GM18867 (cell line): ENCODE results near the gene ATP13A1.
"Not testable (repeated sequence)": the region's sequence is repeated elsewhere in the genome, so short reads cannot be mapped to it uniquely, and the experiment has no call there.

Source experiments
- ATAC-seq: cut with Tn5 transposase; IDR thresholded peaks from one replicate; pipeline ENCODE4 v1.9.1; 2021; ENCODE audit warnings: mild to moderate bottlenecking, moderate library complexity; ENCODE audit not compliant: unreplicated experiment

ATP13A1 gene

GRCh38 chr19:19665420-19665948 lies 2.0 kb upstream of the ATP13A1 start:
- not testable (repeated sequence) for ATAC-seq

GRCh38 chr19:19662871-19663255 lies 613 bp downstream of the ATP13A1 start:
- ATAC-seq = no peak

- ATAC-seq = no peak
Observed at GRCh38 chr19:19662344-19662743, 1.1 kb downstream of the ATP13A1 start.

GRCh38 chr19:19661675-19662251 lies 1.7 kb downstream of the ATP13A1 start:
- ATAC-seq = peak; percentile 54

GRCh38 chr19:19661141-19661674 lies 2.3 kb downstream of the ATP13A1 start:
- ATAC-seq = no peak

GRCh38 chr19:19659646-19660245 lies 3.7 kb downstream of the ATP13A1 start:
- no peak for ATAC-seq

- no peak for ATAC-seq
Observed at GRCh38 chr19:19657397-19657783, 6.1 kb downstream of the ATP13A1 start.

- no peak for ATAC-seq
Observed at GRCh38 chr19:19656451-19657396, 6.8 kb downstream of the ATP13A1 start.

GRCh38 chr19:19655641-19656343 lies 7.7 kb downstream of the ATP13A1 start:
- ATAC-seq = no peak

- no peak for ATAC-seq
Observed at GRCh38 chr19:19655051-19655594, 8.4 kb downstream of the ATP13A1 start.

GRCh38 chr19:19654441-19654840 lies 9.0 kb downstream of the ATP13A1 start:
- ATAC-seq = no peak

- ATAC-seq = no peak
Observed at GRCh38 chr19:19653597-19654147, 9.8 kb downstream of the ATP13A1 start.

GRCh38 chr19:19652482-19653295 lies 10.8 kb downstream of the ATP13A1 start:
- no peak for ATAC-seq

GRCh38 chr19:19651076-19651475 lies 12.4 kb downstream of the ATP13A1 start:
- no peak for ATAC-seq

GRCh38 chr19:19650331-19650730 lies 13.1 kb downstream of the ATP13A1 start:
- ATAC-seq = no peak

GRCh38 chr19:19649580-19649995 lies 13.9 kb downstream of the ATP13A1 start:
- no peak for ATAC-seq

GRCh38 chr19:19649155-19649554 lies 14.3 kb downstream of the ATP13A1 start:
- no peak for ATAC-seq

GRCh38 chr19:19647037-19647835 lies 16.2 kb downstream of the ATP13A1 start:
- ATAC-seq = no peak
